NCI-H146 (cell line): ENCODE measurements around the gene MCEMP1.
A peak's percentile ranks its signal among the peaks of the same experiment; 100 is the strongest.

ENCODE experiments used
- DNase-seq: peaks from one replicate; lab custom pipeline; 2025; lab: John Stamatoyannopoulos, UW

MCEMP1 gene

GRCh38 chr19:7672522-7672921 lies 4.4 kb upstream of the MCEMP1 start:
- DNase-seq: no peak

- DNase-seq: peak; percentile 42
Measured at GRCh38 chr19:7674010-7675005, 2.6 kb upstream of the MCEMP1 start.

GRCh38 chr19:7676376-7676775 lies 514 bp upstream of the MCEMP1 start:
- no peak for DNase-seq

GRCh38 chr19:7677669-7678311 lies 900 bp downstream of the MCEMP1 start:
- no peak for DNase-seq

- DNase-seq: peak; percentile 31
Measured at GRCh38 chr19:7678971-7679751, 2.3 kb downstream of the MCEMP1 start.

GRCh38 chr19:7679771-7680605 lies 3.1 kb downstream of the MCEMP1 start:
- no peak for DNase-seq

- peak; percentile 67 for DNase-seq
Measured at GRCh38 chr19:7680606-7681339, 3.9 kb downstream of the MCEMP1 start, which contains the start of gene TRAPPC5. TSS of gene TRAPPC5 (plus strand) at chr19:7680833. CDS start at chr19:7682254, 1,421 bp downstream.

GRCh38 chr19:7681340-7682174 lies 4.7 kb downstream of the MCEMP1 start:
- no peak for DNase-seq

GRCh38 chr19:7682175-7682855 lies 5.4 kb downstream of the MCEMP1 start:
- DNase-seq: no peak

GRCh38 chr19:7685546-7686445 lies 8.9 kb downstream of the MCEMP1 start:
- DNase-seq: peak; percentile 6

- DNase-seq: no peak
Measured at GRCh38 chr19:7687177-7687576, 10.3 kb downstream of the MCEMP1 start.

GRCh38 chr19:7689165-7689564 lies 12.3 kb downstream of the MCEMP1 start:
- DNase-seq: no peak

- no peak for DNase-seq
Measured at GRCh38 chr19:7690779-7691258, 13.9 kb downstream of the MCEMP1 start.

GRCh38 chr19:7691497-7691896 lies 14.6 kb downstream of the MCEMP1 start:
- no peak for DNase-seq

GRCh38 chr19:7692417-7693088 lies 15.7 kb downstream of the MCEMP1 start:
- no peak for DNase-seq

- no peak for DNase-seq
Measured at GRCh38 chr19:7694499-7694898, 17.6 kb downstream of the MCEMP1 start.

- DNase-seq: no peak
Measured at GRCh38 chr19:7697721-7698287, 20.9 kb downstream of the MCEMP1 start.
